NT2/D1 (cell line): Measurements from ENCODE around the gene CST3.
A peak's percentile ranks its signal among the peaks of the same experiment; 100 is the strongest.
"Not testable (repeated sequence)": the region's sequence is repeated elsewhere in the genome, so short reads cannot be mapped to it uniquely, and the experiment has no call there.

ENCODE experiments used
- DNase-seq: peaks from one replicate; pipeline ENCODE4 v3.0.0-alpha.2; 2011; ENCODE audit warnings: low read depth, low spot score
- H3K27me3 ChIP-seq: 2 replicates; pipeline ENCODE4 v1.6.0; 2011; ENCODE audit warnings: mild to moderate bottlenecking; ENCODE audit not compliant: insufficient read length, insufficient read depth
- H3K36me3 ChIP-seq: 2 replicates; pipeline ENCODE4 v1.6.1; 2011; ENCODE audit warnings: mild to moderate bottlenecking, low read length, mixed read lengths; ENCODE audit not compliant: insufficient read depth, insufficient read length
- H3K4me1 ChIP-seq: 2 replicates; pipeline ENCODE4 v1.5.1; 2011; ENCODE audit not compliant: insufficient read depth, insufficient read length
- H3K4me3 ChIP-seq: 2 replicates; pipeline ENCODE4 v1.5.1; 2011; ENCODE audit warnings: low read depth; ENCODE audit not compliant: insufficient read length
- H3K9ac ChIP-seq: 2 replicates; pipeline ENCODE4 v1.6.0; 2011; ENCODE audit warnings: low read depth; ENCODE audit not compliant: insufficient read length
- H3K9me3 ChIP-seq: 2 replicates; pipeline ENCODE4 v1.5.1; 2011; ENCODE audit warnings: mild to moderate bottlenecking, low read length; ENCODE audit not compliant: insufficient read depth
- SUZ12 ChIP-seq: IDR thresholded peaks from 2 replicates; pipeline ENCODE4 v1.6.1; 2011; ENCODE audit not compliant: insufficient read length, insufficient read depth; ENCODE audit errors: extremely low read depth
- YY1 ChIP-seq: IDR thresholded peaks from 2 replicates; pipeline ENCODE4 v1.6.1; 2011; ENCODE audit not compliant: insufficient read length, insufficient read depth
- ZNF274 ChIP-seq: IDR thresholded peaks from 2 replicates; pipeline ENCODE4 v1.6.1; 2011; ENCODE audit warnings: mild to moderate bottlenecking, low read depth, low read length

CST3 gene

GRCh38 chr20:23668477-23668951 is 30.8 kb upstream of the CST3 start:
- H3K4me1 ChIP-seq, result no peaks in the 10 kb centered on the region
- H3K36me3 ChIP-seq, result no peaks in the 10 kb centered on the region
- no peaks in the 10 kb centered on the region for H3K27me3 ChIP-seq
- DNase-seq, result peak; percentile 38
- TF ChIP-seq YY1 (no peak), SUZ12 (no peak), ZNF274 (no peak)
- H3K4me3 ChIP-seq, result no peak overlapping the region
- H3K9me3 ChIP-seq, result no peaks in the 10 kb centered on the region
- H3K9ac ChIP-seq, result no peak overlapping the region

- H3K4me3 ChIP-seq, result no peak overlapping the region
- H3K4me1 ChIP-seq, result no peaks in the 10 kb centered on the region
- no peak for TF ChIP-seq YY1
- TF ChIP-seq SUZ12, result no peak
- no peak for TF ChIP-seq ZNF274
- no peak for DNase-seq
- H3K9me3 ChIP-seq, result no peaks in the 10 kb centered on the region
- H3K36me3 ChIP-seq, result no peaks in the 10 kb centered on the region
- no peak overlapping the region for H3K9ac ChIP-seq
- H3K27me3 ChIP-seq, result no peaks in the 10 kb centered on the region
Observed at GRCh38 chr20:23667666-23668065, 29.9 kb upstream of the CST3 start.

- H3K9ac ChIP-seq, result no peak overlapping the region
- no peaks in the 10 kb centered on the region for H3K9me3 ChIP-seq
- H3K27me3 ChIP-seq, result no peaks in the 10 kb centered on the region
- TF ChIP-seq YY1 (no peak), ZNF274 (no peak), SUZ12 (no peak)
- no peak overlapping the region for H3K4me3 ChIP-seq
- DNase-seq, result no peak
- no peaks in the 10 kb centered on the region for H3K4me1 ChIP-seq
- H3K36me3 ChIP-seq, result no peaks in the 10 kb centered on the region
Observed at GRCh38 chr20:23666698-23667097, 28.9 kb upstream of the CST3 start.

- no peak for TF ChIP-seq SUZ12
- TF ChIP-seq YY1, result no peak
- TF ChIP-seq ZNF274, result no peak
- no peaks in the 10 kb centered on the region for H3K9me3 ChIP-seq
- H3K27me3 ChIP-seq, result no peaks in the 10 kb centered on the region
- no peak for DNase-seq
- H3K4me1 ChIP-seq, result no peaks in the 10 kb centered on the region
- H3K36me3 ChIP-seq, result no peaks in the 10 kb centered on the region
- no peak overlapping the region for H3K4me3 ChIP-seq
- no peak overlapping the region for H3K9ac ChIP-seq
Observed at GRCh38 chr20:23666189-23666588, 28.4 kb upstream of the CST3 start.

GRCh38 chr20:23664954-23665353 is 27.2 kb upstream of the CST3 start:
- no peak for DNase-seq
- TF ChIP-seq YY1 (no peak), ZNF274 (no peak), SUZ12 (no peak)
- H3K9me3 ChIP-seq, result no peaks in the 10 kb centered on the region
- no peaks in the 10 kb centered on the region for H3K27me3 ChIP-seq
- H3K4me3 ChIP-seq, result no peak overlapping the region
- no peaks in the 10 kb centered on the region for H3K4me1 ChIP-seq
- no peaks in the 10 kb centered on the region for H3K36me3 ChIP-seq
- H3K9ac ChIP-seq, result no peak overlapping the region

GRCh38 chr20:23664046-23664445 is 26.3 kb upstream of the CST3 start:
- DNase-seq, result not testable (repeated sequence)

DNA sequence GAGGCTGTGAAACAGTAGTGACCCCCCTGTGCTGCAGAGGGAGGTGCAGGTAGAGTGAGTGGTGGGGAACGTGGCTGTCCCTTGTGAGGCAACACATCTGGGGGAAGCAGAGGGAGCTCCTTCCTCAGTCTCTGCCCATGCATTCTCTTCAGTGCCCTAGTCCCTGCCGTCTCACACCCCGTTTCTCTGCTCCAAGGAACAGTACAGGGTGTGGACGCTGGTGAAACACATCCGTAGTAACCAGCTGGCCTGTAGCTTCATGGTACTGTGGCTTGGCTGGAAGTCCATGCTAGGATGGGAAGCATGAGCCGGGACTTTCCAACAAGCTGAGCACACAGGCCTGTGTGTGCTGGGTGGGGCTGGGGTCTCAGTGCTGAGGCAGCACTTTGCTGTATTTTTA is 25.4 kb upstream of the CST3 start:
- Histone ChIP-seq H3K9me3 (no peaks in the 10 kb centered on the region), H3K4me1 (no peaks in the 10 kb centered on the region), H3K36me3 (no peaks in the 10 kb centered on the region), H3K9ac (no peak overlapping the region), H3K27me3 (no peaks in the 10 kb centered on the region), H3K4me3 (no peak overlapping the region)
- DNase-seq, result no peak
- TF ChIP-seq SUZ12 (no peak), YY1 (no peak), ZNF274 (no peak)

More at GRCh38 chr20:23664046-23664445, 26.3 kb upstream of the CST3 start:
- H3K27me3 ChIP-seq, H3K4me1 ChIP-seq, H3K36me3 ChIP-seq, H3K9ac ChIP-seq, H3K9me3 ChIP-seq, H3K4me3 ChIP-seq: not testable (repeated sequence)

GRCh38 chr20:23662276-23662870 is 24.6 kb upstream of the CST3 start:
- Histone ChIP-seq H3K27me3 (no peaks in the 10 kb centered on the region), H3K4me1 (no peaks in the 10 kb centered on the region), H3K4me3 (no peak overlapping the region), H3K9ac (no peak overlapping the region), H3K36me3 (no peaks in the 10 kb centered on the region), H3K9me3 (no peaks in the 10 kb centered on the region)
- DNase-seq, result no peak
- no peak for TF ChIP-seq SUZ12
- TF ChIP-seq ZNF274, result no peak
- TF ChIP-seq YY1, result no peak
